CD1c-positive myeloid dendritic cell (primary cell): Measurements from ENCODE around the gene SCN1B.
"Not testable (repeated sequence)": the region's sequence is repeated elsewhere in the genome, so short reads cannot be mapped to it uniquely, and the experiment has no call there.

Source experiments
- DNase-seq: peaks from one replicate; pipeline ENCODE4 v3.0.0-alpha.2; 2016; ENCODE audit errors: extremely low spot score

SCN1B gene

GRCh38 chr19:35015954-35016351 is 14.3 kb upstream of the SCN1B start:
- DNase-seq: no peak

GRCh38 chr19:35017507-35017906 is 12.8 kb upstream of the SCN1B start:
- DNase-seq: no peak

GRCh38 chr19:35018379-35018778 is 11.9 kb upstream of the SCN1B start:
- DNase-seq: no peak

- no peak for DNase-seq
These were observed 11.1 kb upstream of the SCN1B start for GRCh38 chr19:35019144-35019543.

- DNase-seq: no peak
These were observed 9.3 kb upstream of the SCN1B start for GRCh38 chr19:35021016-35021415.

GRCh38 chr19:35021596-35021995 is 8.7 kb upstream of the SCN1B start:
- DNase-seq: no peak

- no peak for DNase-seq
These were observed 7.8 kb upstream of the SCN1B start for GRCh38 chr19:35022460-35022859.

- peak; percentile 25 for DNase-seq
These were observed 6.8 kb upstream of the SCN1B start for GRCh38 chr19:35023428-35023827.

GRCh38 chr19:35024095-35024494 is 6.2 kb upstream of the SCN1B start:
- DNase-seq: no peak

GRCh38 chr19:35025969-35026368 is 4.3 kb upstream of the SCN1B start:
- no peak for DNase-seq

- no peak for DNase-seq
These were observed 3.9 kb upstream of the SCN1B start for GRCh38 chr19:35026418-35026817.

GRCh38 chr19:35027009-35027408 is 3.3 kb upstream of the SCN1B start:
- DNase-seq: no peak

- DNase-seq: no peak
These were observed 2.2 kb upstream of the SCN1B start for GRCh38 chr19:35027851-35028599.

GRCh38 chr19:35028600-35028885 is 1.7 kb upstream of the SCN1B start:
- not testable (repeated sequence) for DNase-seq

GRCh38 chr19:35029275-35029736 is 964 bp upstream of the SCN1B start:
- DNase-seq: not testable (repeated sequence)

- DNase-seq: no peak
These were observed 473 bp upstream of the SCN1B start for GRCh38 chr19:35029737-35030256.

GRCh38 chr19:35031072-35031881 is 1.0 kb downstream of the SCN1B start:
- DNase-seq: no peak

GRCh38 chr19:35032356-35032865 is 2.1 kb downstream of the SCN1B start:
- no peak for DNase-seq

- no peak for DNase-seq
These were observed 3.1 kb downstream of the SCN1B start for GRCh38 chr19:35033067-35034004.

- no peak for DNase-seq
These were observed 3.8 kb downstream of the SCN1B start for GRCh38 chr19:35034005-35034502.

GRCh38 chr19:35034588-35035382 is 4.5 kb downstream of the SCN1B start:
- no peak for DNase-seq
